ENCODE data around the gene HES7. TPM values are rescaled to one million over a fixed set of nuclear protein-coding genes. Genes with fewer than 3 reads are reported as not detected.
A peak's percentile ranks its signal among the peaks of the same experiment; 100 is the strongest.

The HES7 gene
- total RNA-seq, 1 experiment from 2014 or later = 0.33 TPM

- no peak overlapping the region for H3K9ac ChIP-seq (ENCODE audit: extremely low read depth, insufficient read length, low read length)
- TF ChIP-seq CTCF (conservative IDR thresholded peaks at IDR 0.05) = no peak
- H2BK120ac ChIP-seq (ENCODE audit: low read depth, low read length, poor library complexity, severe bottlenecking) = no peak overlapping the region
- Mint-ChIP-seq H3K27ac (no peak overlapping the region), H3K9me3 (no peaks in the 10 kb centered on the region), H3K4me3 (0 out of 5 replicates have a peak overlapping the region, but pooled peaks of 1 of the 2 experiments have one; percentile 38), H3K36me3 (ENCODE audit: insufficient read depth in 1 of 3, low read depth in 3 of 3) (peaks cover 20 to 62% (median 38%) of the 10 kb centered on the region in 3 experiments), H3K27me3 (ENCODE audit: low read depth) (peaks cover 3% of the 10 kb centered on the region; the same call in 1 of the 2 replicates), H3K4me1 (peaks cover 1 to 2% of the 10 kb centered on the region in 2 experiments; a peak in 1 of 4 replicates)
- H3K23ac ChIP-seq (ENCODE audit: insufficient read length, low read depth, low read length) = no peak overlapping the region
- no peak overlapping the region for H3K27ac ChIP-seq (ENCODE audit: insufficient read length, low read depth, low read length)
- peaks cover 8% of the 10 kb centered on the region for H3K23me2 ChIP-seq (ENCODE audit: insufficient read length, low read depth, low read length, poor library complexity, severe bottlenecking)
- H4K5ac ChIP-seq (ENCODE audit: insufficient read length, low read depth, low read length) = no peak overlapping the region
- H3K27me3 ChIP-seq (ENCODE audit: insufficient read depth, low read length) = no peaks in the 10 kb centered on the region
- no peaks in the 10 kb centered on the region for H3K79me1 ChIP-seq (ENCODE audit: insufficient read depth, low read depth, low read length, poor library complexity, severe bottlenecking)
- no peak overlapping the region for H3K14ac ChIP-seq (ENCODE audit: insufficient read depth, low read length)
- no peaks in the 10 kb centered on the region for H3K79me2 ChIP-seq (ENCODE audit: insufficient read depth, low read length)
- WGBS (ENCODE audit: extremely low coverage, insufficient read length, low lambda C conversion rate) = no CpG with 5 or more reads among the region's 11 CpGs
- no peaks in the 10 kb centered on the region for H3K9me3 ChIP-seq (ENCODE audit: control insufficient read depth, low read depth, low read length)
- H4K20me1 ChIP-seq (ENCODE audit: control insufficient read depth, insufficient read depth, insufficient read length) = no peaks in the 10 kb centered on the region
- no peak overlapping the region for H2BK20ac ChIP-seq (ENCODE audit: low read depth, low read length, poor library complexity, severe bottlenecking)
- H3K18ac ChIP-seq (ENCODE audit: insufficient read length, low read depth, low read length) = no peak overlapping the region
- no peak overlapping the region for H3K4ac ChIP-seq (ENCODE audit: low read depth, low read length)
- no peak for DNase-seq
- H2BK15ac ChIP-seq (ENCODE audit: low read depth, low read length) = no peak overlapping the region
- no peak overlapping the region for H2BK5ac ChIP-seq (ENCODE audit: insufficient read length, low read length)
- no peak overlapping the region for H4K91ac ChIP-seq (ENCODE audit: insufficient read length, low read depth, low read length)
- no peak overlapping the region for H4K8ac ChIP-seq (replicated peaks; ENCODE audit: insufficient read length, low read depth, low read length)
- no peak overlapping the region for H3K56ac ChIP-seq (ENCODE audit: insufficient read length, low read depth, low read length)
- no peak overlapping the region for H2AFZ ChIP-seq (ENCODE audit: low read length)
- no peak overlapping the region for H3T11ph ChIP-seq (ENCODE audit: low read length)
- H3K4me2 ChIP-seq (ENCODE audit: insufficient read depth, insufficient read length, low read length) = no peak overlapping the region
- no peak overlapping the region for H2BK12ac ChIP-seq (ENCODE audit: insufficient read length, low read depth, low read length)
- no peaks in the 10 kb centered on the region for H3K4me1 ChIP-seq (ENCODE audit: insufficient read depth, low read length)
- no peak overlapping the region for H2AK5ac ChIP-seq (ENCODE audit: insufficient read length, low read length)
These were observed 17.8 kb upstream of the HES7 start for GRCh38 chr17:8141741-8142140.

All from H9 (cell line).